Measurements from ENCODE around the gene AOPEP.

GRCh38 chr9:94697972-94698581 is 28.4 kb upstream of the AOPEP start:
- TF ChIP-seq CTCF (conservative IDR thresholded peaks at IDR 0.05 in 1 of 2, IDR thresholded peaks at IDR 0.05 in 1 of 2; ENCODE audit: low read depth in 1 of 2, low read length in 2 of 2) (no peak), EZH2 (IDR thresholded peaks at IDR 0.05; ENCODE audit: low read length, missing control alignments) (no peak)
